Liver (tissue), 9 donors: Measurements from ENCODE around the gene PAN2. TPM values are rescaled to one million over a fixed set of nuclear protein-coding genes. Genes with fewer than 3 reads are reported as not detected.
A peak's percentile ranks its signal among the peaks of the same experiment; 100 is the strongest.
"Not testable (repeated sequence)": the region's sequence is repeated elsewhere in the genome, so short reads cannot be mapped to it uniquely, and the experiment has no call there.

ENCODE experiments used
- DNase-seq: peaks from one replicate; pipeline ENCODE4 v3.0.0-alpha.2; 2017; ENCODE audit warnings: low spot score
- H3K27ac ChIP-seq, 2 donors: one replicate each; pipeline ENCODE4 v1.7.0; 2013; ENCODE audit warnings: inconsistent platforms in 2 of 2, low read length in 2 of 2, control low read depth in 1 of 2, low read depth in 1 of 2, mild to moderate bottlenecking in 1 of 2
- H3K27me3 ChIP-seq, 4 donors: one replicate each; pipeline versions ENCODE4 v1.6.1 to v1.7.0; 2013; ENCODE audit warnings: low read length in 3 of 4, inconsistent platforms in 1 of 4, mild to moderate bottlenecking in 1 of 4, moderate library complexity in 1 of 4; ENCODE audit not compliant: control insufficient read depth in 4 of 4, insufficient read depth in 4 of 4
- H3K36me3 ChIP-seq, 4 donors: one replicate each; pipeline versions ENCODE4 v1.6.1 to v1.7.0; 2013; ENCODE audit warnings: low read length in 3 of 4, mild to moderate bottlenecking in 3 of 4, low read depth in 1 of 4, moderate library complexity in 1 of 4; ENCODE audit not compliant: control insufficient read depth in 4 of 4, insufficient read depth in 3 of 4
- H3K4me1 ChIP-seq, 4 donors: one replicate each; pipeline versions ENCODE4 v1.6.1 to v1.7.0; 2013; ENCODE audit warnings: low read length in 3 of 4, mild to moderate bottlenecking in 3 of 4, moderate library complexity in 1 of 4; ENCODE audit not compliant: control insufficient read depth in 4 of 4, insufficient read depth in 4 of 4
- H3K4me3 ChIP-seq, 3 donors: one replicate each; pipeline versions ENCODE4 v1.6.1 to v1.7.0; 2013; ENCODE audit warnings: low read length in 3 of 3, control low read depth in 1 of 3, low read depth in 1 of 3, mild to moderate bottlenecking in 1 of 3
- H3K9ac ChIP-seq, 2 donors: one replicate each; pipeline ENCODE4 v1.7.0; 2013; ENCODE audit warnings: low read length in 2 of 2, mild to moderate bottlenecking in 2 of 2, moderate library complexity in 2 of 2, control low read depth in 1 of 2, low read depth in 1 of 2
- H3K9me3 ChIP-seq, 4 donors: one replicate each; pipeline versions ENCODE4 v1.6.1 to v1.7.0; 2013; ENCODE audit warnings: low read length in 3 of 4; ENCODE audit not compliant: control insufficient read depth in 4 of 4
- EGR1 ChIP-seq, 2 donors: IDR thresholded peaks; 2 replicates each; pipeline ENCODE4 v1.6.1; 2016 to 2018; ENCODE audit warnings: antibody characterized with exemption in 2 of 2, low read depth in 2 of 2
- FOXA1 ChIP-seq: IDR thresholded peaks from 2 replicates; pipeline ENCODE4 v1.6.1; 2016; ENCODE audit warnings: antibody characterized with exemption
- FOXA2 ChIP-seq: IDR thresholded peaks from 2 replicates; pipeline ENCODE4 v1.6.1; 2016; ENCODE audit warnings: antibody characterized with exemption
- GABPA ChIP-seq, 2 donors: IDR thresholded peaks in 1 of 2; conservative IDR thresholded peaks in 1 of 2; 2 replicates each; pipeline ENCODE4 v1.6.1; 2016; ENCODE audit warnings: antibody characterized with exemption in 2 of 2, mild to moderate bottlenecking in 1 of 2, moderate library complexity in 1 of 2
- HNF4A ChIP-seq, 2 donors: conservative IDR thresholded peaks; 2 replicates each; pipeline ENCODE4 v1.6.1; 2016; ENCODE audit warnings: antibody characterized with exemption in 2 of 2, mild to moderate bottlenecking in 2 of 2
- HNF4G ChIP-seq: IDR thresholded peaks from 2 replicates; pipeline ENCODE4 v1.6.1; 2016; ENCODE audit warnings: antibody characterized with exemption
- JUND ChIP-seq, 2 donors: IDR thresholded peaks; 2 replicates each; pipeline ENCODE4 v1.6.1; 2016; ENCODE audit warnings: antibody characterized with exemption in 2 of 2
- NR2F2 ChIP-seq: IDR thresholded peaks from 2 replicates; pipeline ENCODE4 v1.6.1; 2016; ENCODE audit warnings: antibody characterized with exemption
- RAD21 ChIP-seq, 2 donors: IDR thresholded peaks; 2 replicates each; pipeline ENCODE4 v1.6.1; 2016; ENCODE audit warnings: antibody characterized with exemption in 2 of 2, mild to moderate bottlenecking in 2 of 2
- RXRA ChIP-seq, 2 donors: IDR thresholded peaks; 2 replicates each; pipeline ENCODE4 v1.6.1; 2017 to 2018; ENCODE audit warnings: antibody characterized with exemption in 2 of 2, mild to moderate bottlenecking in 1 of 2
- SP1 ChIP-seq: IDR thresholded peaks from 2 replicates; pipeline ENCODE4 v1.6.1; 2018; ENCODE audit warnings: antibody characterized with exemption, mild to moderate bottlenecking
- TAF1 ChIP-seq: conservative IDR thresholded peaks from 2 replicates; pipeline ENCODE4 v1.6.1; 2016; ENCODE audit warnings: antibody characterized with exemption, mild to moderate bottlenecking
- WGBS: extraction: QIAGEN DNeasy Blood & Tissue Kit; methylation state at CpG from one replicate; pipeline ENCODE4 v1.1.7; 2013; 5-methylcytosine and 5-hydroxymethylcytosine counted together
- polyA plus RNA-seq, 2 donors: library from polyadenylated mRNA; stranded (reverse) in 1 of 2; unstranded in 1 of 2; fragments of 200-250 nt in 1 of 2; fragments of >200 nt in 1 of 2; fragmentation: Nextera tagmentation in 1 of 2; extraction: Ambion mirVana in 1 of 2; gene quantifications; one replicate each; pipeline versions ENCODE4 v1.2.1 to v1.2.3, GENCODE V29; 2013 to 2015
- total RNA-seq, 2 donors: library from RNA; depleted of rRNA; stranded (reverse); fragments of >200 nt; gene quantifications; one replicate each; pipeline ENCODE4 v1.2.3, GENCODE V29; 2014
- TF ChIP-seq, protein P1 (sequence below): IDR thresholded peaks from 2 replicates; pipeline ENCODE4 v1.6.1; 2016; ENCODE audit warnings: antibody characterized with exemption
- TF ChIP-seq, protein P2 (sequence below): IDR thresholded peaks from 2 replicates; pipeline ENCODE4 v1.6.1; 2016; ENCODE audit warnings: antibody characterized with exemption
- TF ChIP-seq, protein P3 (sequence below): fragments of 150-350 bp; IDR thresholded peaks from 2 replicates; pipeline ENCODE4 v1.5.1; 2017; ENCODE audit warnings: improper control_type of control experiment, low read depth, low read length; ENCODE audit not compliant: missing input control
- donor health status: healthy.
- donor health status: healthy.
- donor health status: healthy.
- donor health status: healthy.
- donor health status: healthy.

The PAN2 gene
- total and polyA plus RNA-seq, 4 donors, result 20.5 to 92.4 (median 27.7) TPM

DNA sequence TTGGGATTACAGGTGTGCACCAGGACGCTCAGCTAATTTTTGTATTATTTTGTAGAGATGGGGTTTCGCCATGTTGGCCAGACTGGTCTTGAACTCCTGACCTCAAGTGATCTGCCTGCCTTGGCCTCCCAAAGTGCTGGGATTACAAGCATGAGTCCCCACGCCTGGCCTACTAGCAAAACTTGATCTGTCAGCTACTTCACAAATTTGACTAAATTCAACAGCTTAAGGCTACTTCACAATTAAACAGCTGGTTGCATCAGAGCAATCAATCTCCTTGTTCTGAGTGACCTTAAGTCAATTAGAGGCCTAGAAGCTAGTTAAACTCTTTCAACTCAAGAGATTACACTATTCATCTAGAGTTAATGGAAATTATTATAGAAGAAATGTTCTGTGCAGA is 54.9 kb downstream of the PAN2 start:
- Histone ChIP-seq H3K9me3 (no peaks in the 10 kb centered on the region), H3K9ac (no peak overlapping the region), H3K27me3 (no peaks in the 10 kb centered on the region), H3K4me3 (no peak overlapping the region), H3K4me1 (peaks cover 0 to 23% (median 18%) of the 10 kb centered on the region in 4 donors), H3K36me3 (peaks cover 15 to 58% (median 50%) of the 10 kb centered on the region in 4 donors), H3K27ac (no peak overlapping the region)
- TF ChIP-seq HNF4A (conservative IDR thresholded peaks at IDR 0.05) (no peak), FOXA2 (no peak)
- WGBS, result 93% methylated on average over 3 of the region's 3 CpGs
- DNase-seq, result no peak

DNA sequence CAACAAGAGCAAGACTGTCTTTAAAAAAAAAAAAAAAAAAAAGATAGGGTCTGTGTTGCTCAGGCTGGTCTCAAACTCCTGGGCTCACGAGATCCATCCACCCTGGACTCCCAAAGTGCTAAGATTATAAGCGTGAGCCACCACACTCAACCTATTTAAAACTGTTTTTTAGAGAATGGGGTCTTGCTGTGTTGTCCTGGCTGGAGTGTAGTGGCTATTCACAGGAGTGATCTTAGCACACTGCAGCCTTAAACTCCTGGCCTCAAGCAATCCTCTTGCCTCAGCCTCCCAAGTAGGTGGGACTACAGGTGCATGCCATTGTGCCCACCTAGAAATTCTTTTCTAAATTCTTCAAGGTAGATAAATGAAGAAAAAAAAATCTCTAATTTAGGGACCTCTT is 59.5 kb downstream of the PAN2 start:
- DNase-seq, result no peak
- no peak for TF ChIP-seq EGR1 (IDR thresholded peaks at IDR 0.05; ENCODE audit: low read depth in 2 of 2)
- no peak for TF ChIP-seq RAD21 (IDR thresholded peaks at IDR 0.05)
- TF ChIP-seq, protein P1, sequence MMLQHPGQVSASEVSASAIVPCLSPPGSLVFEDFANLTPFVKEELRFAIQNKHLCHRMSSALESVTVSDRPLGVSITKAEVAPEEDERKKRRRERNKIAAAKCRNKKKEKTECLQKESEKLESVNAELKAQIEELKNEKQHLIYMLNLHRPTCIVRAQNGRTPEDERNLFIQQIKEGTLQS, result no peak
- no peak for TF ChIP-seq HNF4G
- TF ChIP-seq SP1, result no peak
- no peak for TF ChIP-seq NR2F2
- TF ChIP-seq, protein P2, sequence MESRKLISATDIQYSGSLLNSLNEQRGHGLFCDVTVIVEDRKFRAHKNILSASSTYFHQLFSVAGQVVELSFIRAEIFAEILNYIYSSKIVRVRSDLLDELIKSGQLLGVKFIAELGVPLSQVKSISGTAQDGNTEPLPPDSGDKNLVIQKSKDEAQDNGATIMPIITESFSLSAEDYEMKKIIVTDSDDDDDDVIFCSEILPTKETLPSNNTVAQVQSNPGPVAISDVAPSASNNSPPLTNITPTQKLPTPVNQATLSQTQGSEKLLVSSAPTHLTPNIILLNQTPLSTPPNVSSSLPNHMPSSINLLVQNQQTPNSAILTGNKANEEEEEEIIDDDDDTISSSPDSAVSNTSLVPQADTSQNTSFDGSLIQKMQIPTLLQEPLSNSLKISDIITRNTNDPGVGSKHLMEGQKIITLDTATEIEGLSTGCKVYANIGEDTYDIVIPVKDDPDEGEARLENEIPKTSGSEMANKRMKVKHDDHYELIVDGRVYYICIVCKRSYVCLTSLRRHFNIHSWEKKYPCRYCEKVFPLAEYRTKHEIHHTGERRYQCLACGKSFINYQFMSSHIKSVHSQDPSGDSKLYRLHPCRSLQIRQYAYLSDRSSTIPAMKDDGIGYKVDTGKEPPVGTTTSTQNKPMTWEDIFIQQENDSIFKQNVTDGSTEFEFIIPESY, result no peak
- TF ChIP-seq, protein P3, sequence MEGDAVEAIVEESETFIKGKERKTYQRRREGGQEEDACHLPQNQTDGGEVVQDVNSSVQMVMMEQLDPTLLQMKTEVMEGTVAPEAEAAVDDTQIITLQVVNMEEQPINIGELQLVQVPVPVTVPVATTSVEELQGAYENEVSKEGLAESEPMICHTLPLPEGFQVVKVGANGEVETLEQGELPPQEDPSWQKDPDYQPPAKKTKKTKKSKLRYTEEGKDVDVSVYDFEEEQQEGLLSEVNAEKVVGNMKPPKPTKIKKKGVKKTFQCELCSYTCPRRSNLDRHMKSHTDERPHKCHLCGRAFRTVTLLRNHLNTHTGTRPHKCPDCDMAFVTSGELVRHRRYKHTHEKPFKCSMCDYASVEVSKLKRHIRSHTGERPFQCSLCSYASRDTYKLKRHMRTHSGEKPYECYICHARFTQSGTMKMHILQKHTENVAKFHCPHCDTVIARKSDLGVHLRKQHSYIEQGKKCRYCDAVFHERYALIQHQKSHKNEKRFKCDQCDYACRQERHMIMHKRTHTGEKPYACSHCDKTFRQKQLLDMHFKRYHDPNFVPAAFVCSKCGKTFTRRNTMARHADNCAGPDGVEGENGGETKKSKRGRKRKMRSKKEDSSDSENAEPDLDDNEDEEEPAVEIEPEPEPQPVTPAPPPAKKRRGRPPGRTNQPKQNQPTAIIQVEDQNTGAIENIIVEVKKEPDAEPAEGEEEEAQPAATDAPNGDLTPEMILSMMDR, result no peak
- no peak for TF ChIP-seq FOXA1
- TF ChIP-seq GABPA (IDR thresholded peaks at IDR 0.05 in 1 of 2, conservative IDR thresholded peaks at IDR 0.05 in 1 of 2), result no peak
- TF ChIP-seq FOXA2, result no peak
- TF ChIP-seq TAF1, result no peak
- TF ChIP-seq JUND (IDR thresholded peaks at IDR 0.05), result no peak
- Histone ChIP-seq H3K4me1 (peaks cover 2 to 32% (median 27%) of the 10 kb centered on the region in 4 donors), H3K27ac (no peak overlapping the region), H3K27me3 (no peaks in the 10 kb centered on the region), H3K4me3 (no peak overlapping the region), H3K9me3 (no peaks in the 10 kb centered on the region), H3K36me3 (peaks cover 8 to 51% (median 46%) of the 10 kb centered on the region in 4 donors), H3K9ac (no peak overlapping the region)
- 98% methylated on average over 2 of the region's 2 CpGs for WGBS

DNA sequence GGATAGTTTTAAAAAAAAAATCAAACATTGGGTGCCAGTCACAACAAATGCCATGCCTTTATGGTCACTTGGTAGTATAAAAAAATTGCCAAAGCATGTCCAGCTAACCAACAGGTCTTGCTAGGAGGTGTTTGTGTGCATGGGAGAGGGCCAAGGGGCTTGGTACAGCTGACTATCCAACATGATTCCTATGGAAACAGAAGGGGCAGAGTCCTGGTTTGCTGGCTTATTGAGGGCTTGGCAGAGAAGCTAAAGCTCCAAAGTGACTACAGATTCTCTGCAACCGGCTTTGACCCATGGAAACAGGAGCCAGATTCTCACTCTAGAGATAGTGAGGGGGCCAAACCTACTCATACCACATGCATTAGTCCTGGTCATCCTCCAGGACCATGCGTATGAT is 61.3 kb downstream of the PAN2 start:
- not testable (repeated sequence) for H3K9ac ChIP-seq, H3K27ac ChIP-seq, H3K27me3 ChIP-seq, DNase-seq, H3K4me3 ChIP-seq, H3K9me3 ChIP-seq
- H3K36me3 ChIP-seq, result peaks cover 4 to 41% (median 36%) of the 10 kb centered on the region in 4 donors
- H3K4me1 ChIP-seq, result peaks cover 2 to 49% (median 39%) of the 10 kb centered on the region in 4 donors
- 40% methylated on average over 2 of the region's 2 CpGs for WGBS
- peak; percentile 11 for TF ChIP-seq HNF4G
- TF ChIP-seq HNF4A (conservative IDR thresholded peaks at IDR 0.05), result peak; percentile 45 to 49
- TF ChIP-seq RXRA (IDR thresholded peaks at IDR 0.05), result peak in 1 of 2 donors; percentile 26
- peak in 1 of 2 donors; percentile 17 for TF ChIP-seq RAD21 (IDR thresholded peaks at IDR 0.05)
